Stimulated activated CD4-positive, alpha-beta T cell treated with anti-CD3 and anti-CD28 coated beads, Interleukin-2, amount 100 ng/mL, for 24 hours (primary cell): ENCODE measurements around the gene COL23A1.

Source experiments
- DNase-seq, 2 donors: peaks; one replicate each; pipeline ENCODE4 v3.0.0-alpha.2; 2020

Gene COL23A1

DNA sequence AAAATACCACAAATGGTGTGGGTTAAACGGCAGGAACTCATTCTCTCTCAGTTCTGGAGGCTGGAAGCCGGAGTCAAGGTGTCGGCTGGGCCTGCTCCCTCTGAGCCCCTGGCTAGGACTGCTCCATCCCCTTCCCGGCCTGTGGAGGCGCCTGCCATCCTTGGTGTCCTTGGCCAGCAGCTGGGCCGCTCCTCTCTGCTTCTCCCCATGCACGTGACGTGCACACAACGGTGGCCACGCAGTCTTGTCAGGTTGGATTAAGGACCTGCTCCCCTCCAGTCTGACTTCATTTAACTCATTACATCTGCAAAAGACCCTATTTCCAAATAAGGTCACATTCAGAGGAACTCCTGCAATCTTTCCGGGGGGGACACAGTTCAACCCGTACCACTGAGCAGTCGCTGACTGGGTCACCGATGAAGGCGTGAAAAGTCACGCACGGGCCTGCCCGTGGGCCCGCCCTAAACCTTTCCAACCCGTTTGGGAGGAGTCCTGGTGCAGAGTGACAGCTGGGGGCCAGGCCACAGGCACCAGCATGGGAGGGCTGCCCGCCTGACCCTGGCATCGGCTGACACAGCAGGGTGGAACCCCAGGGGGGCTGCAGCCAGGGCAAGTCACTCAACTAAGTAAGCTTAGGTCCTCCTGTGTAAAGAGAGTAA, 135.2 kb downstream of the COL23A1 start:
- no peak for DNase-seq

DNA sequence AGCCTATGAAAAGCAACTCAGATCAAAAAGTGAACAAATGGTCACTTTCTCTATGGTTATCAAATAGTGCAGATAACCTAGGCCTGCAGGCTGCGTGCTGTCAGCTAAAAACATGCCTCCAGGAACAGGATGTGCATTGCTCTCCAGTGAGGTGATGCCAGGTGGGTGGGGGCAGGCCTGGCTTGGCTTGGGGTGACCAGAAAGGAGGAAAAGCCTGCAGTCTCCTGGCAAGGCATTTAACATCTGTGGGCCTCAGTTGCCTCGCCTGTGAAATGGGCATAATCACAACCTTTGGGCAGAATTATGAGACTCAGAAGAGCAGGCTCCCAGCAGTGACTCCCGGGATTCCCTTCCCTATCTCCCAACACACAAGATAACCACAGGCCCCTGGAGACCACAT, 135.9 kb downstream of the COL23A1 start:
- no peak for DNase-seq

DNA sequence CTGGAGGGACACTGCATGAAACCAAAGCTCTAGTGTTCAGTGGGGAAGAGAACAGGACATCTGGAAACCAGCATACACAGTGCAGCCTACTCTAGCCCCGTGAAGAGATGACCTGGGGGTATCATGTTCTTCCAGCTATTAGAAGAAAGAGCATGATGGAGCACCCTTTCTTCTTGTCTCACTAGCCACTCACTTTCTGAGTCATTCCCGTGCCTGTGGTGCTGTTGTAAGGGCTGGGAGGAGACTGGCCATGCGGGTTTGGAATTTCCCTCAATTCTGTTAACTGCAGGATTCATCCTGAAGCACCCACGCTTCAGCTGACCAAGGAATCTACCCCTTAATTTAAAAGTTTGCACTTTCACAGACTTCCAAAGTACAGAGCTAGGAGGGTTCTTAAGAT, 137.0 kb downstream of the COL23A1 start:
- DNase-seq: no peak

DNA sequence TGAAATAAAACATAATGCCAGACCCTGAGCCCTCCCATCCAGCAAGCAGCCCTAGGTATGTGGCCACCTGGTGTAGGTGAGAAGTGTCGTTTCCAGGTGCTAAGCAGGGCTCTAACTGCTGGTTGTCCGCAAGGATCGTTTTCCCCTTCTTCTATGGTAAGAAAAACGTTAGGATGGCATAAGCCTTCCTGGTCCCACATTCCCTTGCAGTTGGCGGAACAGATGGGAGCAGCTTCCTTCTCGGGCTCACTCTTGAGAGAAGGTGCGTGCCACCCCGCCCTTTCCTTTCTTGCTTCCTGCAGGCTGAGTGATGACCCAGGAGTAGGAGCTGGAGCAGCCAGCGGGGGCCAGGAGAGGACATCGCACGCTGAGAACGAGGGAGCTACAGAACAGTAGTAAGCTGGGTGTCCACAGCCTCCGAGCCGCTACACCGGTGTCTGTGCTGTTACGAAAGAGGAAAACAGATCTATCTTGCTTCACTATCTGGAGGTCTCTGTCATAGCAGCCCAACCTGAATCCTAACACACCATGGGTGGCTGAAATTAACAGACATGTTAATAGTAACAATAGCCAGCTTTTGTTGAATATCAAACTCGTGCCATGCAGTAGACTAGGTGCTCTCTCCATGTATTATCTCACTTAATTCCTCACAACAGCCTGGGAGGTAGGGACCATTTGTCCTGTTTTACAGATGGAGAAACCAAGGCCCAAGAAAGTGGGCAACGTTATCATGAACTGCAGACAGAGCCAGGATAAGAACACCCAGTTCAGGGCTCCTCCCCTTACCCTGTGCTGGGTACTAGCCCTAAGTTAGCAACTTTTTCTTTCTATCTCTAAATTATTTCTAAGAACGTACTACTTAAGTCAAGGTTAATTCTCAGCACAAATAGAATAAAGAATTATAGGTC, 139.8 kb downstream of the COL23A1 start:
- DNase-seq: no peak

DNA sequence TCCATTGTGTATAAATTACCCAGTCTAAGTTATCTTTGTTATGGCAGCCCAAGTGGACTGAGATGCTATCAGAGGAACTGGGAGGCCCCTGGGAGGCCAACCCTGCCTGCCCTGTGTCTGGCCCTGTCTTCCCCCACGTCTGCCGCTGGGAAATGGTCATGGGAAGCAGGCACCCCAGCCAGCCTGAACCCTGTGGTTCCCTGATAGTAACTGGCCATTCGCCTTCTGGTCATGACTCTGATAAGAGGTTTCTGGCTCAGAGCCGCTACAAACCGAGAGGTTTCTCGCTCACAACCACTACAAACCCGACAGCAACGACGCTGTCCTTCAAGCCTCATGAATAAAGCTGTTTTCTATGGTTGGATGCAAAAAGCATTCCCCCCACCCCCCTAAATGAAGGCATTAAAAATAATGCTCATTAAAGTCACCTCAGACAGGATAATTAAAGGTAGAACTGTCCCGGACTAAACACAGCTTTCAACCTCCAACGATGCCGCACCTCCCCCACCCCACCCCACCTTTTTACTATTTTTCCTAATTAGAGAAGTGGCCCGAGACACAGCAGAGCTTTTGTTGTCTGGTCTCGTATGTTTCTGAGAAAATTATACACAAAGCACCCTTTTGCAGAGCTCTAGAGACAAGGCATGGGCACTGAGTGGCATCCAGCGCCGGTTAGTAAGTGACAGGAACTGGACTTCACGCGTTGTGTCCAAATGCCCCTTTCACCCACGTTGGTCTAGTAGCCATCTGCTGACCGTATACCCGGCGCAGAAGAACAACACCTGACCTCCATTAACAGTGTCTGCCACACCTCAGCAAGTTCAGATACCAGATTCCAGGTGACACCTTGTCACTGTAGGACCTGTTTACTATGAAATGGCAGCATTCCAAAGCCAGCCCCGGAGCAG, 140.8 kb downstream of the COL23A1 start:
- DNase-seq: no peak

DNA sequence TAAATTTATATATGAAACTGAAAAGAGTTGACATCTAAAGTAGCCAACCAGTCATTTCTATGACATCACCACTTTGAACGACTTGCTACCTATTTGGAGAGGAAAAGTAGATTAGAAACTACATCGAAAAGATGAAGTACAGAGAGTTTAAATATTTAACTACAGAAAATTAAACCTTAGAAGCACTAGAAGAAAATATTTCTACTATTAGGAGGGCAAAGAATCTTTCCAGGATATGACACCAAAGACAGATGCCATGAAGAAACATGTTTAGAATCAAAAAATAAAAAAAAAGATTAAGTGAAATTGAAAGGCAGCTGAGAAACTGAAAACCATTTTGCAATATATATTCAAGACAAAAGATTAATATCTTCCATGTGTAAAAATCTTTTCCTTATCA, 144.7 kb downstream of the COL23A1 start:
- DNase-seq: no peak

DNA sequence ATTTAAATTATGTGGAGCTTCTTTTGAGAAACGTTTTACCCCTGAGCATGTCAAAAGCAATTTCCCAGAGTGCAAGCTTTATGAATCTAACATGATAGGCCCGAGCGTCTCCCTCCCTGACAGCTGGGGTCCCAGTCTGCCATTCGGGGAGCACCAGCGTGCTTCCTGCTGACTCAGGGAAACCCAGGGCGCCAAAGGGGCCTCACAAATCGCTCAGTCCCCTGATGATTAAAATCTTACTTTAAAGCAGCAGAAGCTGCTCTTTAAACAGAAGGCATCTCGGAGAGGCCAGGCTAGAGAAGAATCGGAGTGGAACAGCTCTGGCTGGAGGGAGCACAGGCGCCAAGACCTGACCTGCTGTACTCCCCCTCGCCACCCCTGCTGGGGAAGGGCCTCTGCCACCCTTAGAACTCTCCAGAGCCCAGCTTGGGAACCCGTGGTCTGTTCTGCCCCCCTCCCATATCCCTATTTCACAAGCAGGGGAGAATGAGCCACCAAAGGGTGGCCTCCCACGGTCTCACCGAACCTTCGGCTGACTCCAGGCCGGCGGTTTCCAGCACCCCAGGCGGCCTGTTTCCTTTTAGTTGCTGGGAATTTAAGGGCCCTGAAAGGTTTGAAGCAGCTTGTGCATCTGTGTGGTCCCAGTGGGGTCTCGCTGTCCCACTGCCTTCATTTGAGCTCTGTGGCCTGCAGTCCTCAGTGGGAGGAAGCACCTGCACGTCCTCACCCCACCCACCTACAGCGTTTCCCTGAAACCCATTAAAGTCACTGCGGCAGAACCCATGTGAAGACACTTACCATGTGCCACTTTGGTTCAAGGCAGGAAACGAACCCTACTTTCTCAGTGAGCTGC, 147.6 kb downstream of the COL23A1 start:
- no peak for DNase-seq

DNA sequence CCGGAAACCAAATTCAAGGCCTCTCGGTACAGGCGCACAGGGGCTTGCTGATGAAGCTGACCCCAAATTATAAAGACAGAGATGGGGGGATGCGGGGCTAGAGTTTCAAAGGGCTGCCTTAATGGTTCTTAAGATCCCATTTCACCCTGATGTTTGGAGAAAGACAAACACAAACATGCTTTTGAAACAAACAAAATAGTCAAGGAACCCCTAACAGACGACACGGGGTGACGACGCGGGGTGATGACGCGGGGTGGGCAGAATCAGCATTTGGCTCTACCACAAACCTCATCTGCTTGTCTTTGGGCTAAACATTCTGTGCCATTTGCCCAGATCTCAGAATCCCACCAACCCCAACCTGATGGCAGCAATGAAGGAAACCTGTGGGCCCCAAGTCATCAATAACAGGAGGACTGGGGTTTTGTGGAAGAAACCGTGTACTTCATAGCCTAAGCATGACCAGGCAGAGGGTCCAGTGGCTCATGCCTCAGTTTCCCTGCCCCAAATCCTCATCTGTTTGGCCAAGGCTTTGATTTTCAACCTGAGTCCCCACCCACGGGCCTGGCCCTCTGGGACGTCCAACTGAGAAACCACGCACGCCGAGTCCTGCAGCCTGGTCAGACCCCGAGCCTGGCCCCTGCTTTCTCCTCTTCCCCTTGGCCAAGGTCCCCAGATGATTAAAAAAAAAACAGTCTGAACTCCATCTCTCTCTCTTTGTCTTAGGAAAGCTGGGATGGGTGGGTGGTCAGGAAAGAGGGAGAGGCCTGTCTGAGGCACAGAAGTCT, 148.5 kb downstream of the COL23A1 start:
- no peak for DNase-seq

DNA sequence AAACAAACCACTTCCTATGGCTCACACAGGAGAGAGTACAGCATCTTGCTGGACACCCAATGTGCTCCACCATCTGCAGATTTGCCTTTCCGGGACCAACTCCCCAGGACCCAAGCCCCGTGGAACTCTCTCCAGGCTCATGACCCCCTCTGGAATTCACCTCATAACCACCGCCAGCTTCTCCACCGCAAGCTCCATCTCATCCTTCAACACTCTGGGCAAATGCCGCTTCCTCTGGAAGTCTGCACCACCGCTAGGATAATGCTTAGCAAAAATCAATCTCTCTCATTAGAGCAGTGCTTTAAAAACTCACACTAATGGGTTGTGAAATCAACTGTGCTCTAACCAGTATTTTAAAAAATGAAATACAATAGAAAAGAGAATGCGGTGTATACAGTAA, 150.0 kb downstream of the COL23A1 start:
- no peak for DNase-seq

DNA sequence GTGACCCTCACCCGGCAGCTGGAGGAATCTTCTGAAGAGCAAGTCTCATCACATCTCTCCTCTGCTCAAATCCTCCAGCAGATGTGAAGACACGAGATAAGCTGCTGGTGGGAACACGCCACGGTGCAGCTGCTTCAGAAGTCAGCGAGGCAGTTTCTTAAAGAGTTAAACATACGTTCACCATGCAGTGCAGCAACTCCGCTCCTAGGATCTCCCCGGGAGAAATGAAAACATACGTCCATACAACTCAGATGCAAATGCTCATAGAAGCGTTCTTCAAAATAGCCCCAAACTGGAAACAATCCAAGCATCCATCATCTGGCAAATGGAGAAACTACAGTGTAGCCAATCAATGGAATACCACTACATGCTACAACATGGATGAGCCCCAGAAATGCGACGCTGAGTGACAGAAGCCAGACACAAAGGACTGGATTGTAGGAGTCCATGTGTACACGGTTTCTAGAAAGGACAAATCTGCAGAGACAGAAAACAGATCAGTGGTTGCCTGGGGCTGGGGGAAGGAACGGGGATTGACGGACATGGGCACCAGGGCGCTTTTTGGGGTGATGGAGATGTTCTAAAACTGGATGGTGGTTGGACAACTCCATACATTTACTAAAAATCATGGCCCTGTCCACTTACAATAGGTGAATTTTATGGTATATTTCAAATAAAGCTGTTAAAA, 150.6 kb downstream of the COL23A1 start:
- no peak for DNase-seq

DNA sequence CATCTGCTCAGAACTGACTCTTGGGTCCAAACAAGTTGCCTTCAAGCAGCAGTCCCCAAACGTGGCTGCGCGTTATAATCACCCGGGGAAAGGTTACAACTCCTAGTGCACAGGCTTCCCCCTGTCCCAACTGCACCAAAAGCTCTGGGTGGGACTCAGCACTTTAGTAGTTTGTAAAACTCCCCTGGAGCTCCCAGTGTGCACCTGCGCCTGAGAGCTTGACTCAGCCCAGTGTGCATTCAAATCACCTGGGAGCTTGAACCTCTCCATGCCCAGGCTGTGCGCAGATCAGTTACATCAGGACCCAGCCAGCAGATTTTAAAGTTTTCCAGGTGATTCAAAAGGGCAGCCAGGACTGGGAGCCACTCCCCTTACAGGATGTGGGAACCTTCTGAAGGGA, 151.4 kb downstream of the COL23A1 start:
- no peak for DNase-seq

DNA sequence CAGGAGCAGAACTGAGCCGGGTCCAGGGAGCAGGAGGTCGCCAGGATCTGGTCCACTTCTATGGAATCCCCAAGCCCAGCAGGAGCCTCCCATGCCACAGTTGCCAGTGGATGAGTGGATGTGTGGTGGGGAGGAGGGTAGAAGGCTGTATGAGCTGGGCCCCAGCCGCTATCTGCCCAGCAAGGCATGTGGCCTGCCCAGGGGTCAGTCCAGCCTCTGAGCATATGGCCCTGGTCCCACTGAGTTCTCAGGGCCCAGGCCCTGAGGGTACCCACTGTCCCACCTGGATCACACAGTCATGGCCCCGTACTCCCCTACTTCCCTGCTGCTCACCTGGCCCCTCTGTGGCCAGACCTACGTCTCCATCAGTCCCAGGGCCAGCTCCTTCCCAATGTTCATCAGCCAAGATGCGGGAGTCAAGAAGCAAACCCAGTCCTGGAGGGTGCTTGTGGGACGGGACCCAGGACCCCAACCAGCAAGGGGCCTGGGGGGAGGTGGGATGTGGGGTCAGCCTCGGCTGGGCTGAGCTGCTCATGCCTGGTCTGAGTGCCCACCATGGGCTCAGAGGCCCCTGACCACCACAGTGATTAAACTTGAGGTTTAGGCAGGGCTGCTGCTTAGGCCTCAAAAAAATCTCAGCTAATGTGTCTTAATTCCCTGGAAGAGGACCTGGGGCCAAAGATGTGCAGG, 152.7 kb downstream of the COL23A1 start:
- no peak for DNase-seq

DNA sequence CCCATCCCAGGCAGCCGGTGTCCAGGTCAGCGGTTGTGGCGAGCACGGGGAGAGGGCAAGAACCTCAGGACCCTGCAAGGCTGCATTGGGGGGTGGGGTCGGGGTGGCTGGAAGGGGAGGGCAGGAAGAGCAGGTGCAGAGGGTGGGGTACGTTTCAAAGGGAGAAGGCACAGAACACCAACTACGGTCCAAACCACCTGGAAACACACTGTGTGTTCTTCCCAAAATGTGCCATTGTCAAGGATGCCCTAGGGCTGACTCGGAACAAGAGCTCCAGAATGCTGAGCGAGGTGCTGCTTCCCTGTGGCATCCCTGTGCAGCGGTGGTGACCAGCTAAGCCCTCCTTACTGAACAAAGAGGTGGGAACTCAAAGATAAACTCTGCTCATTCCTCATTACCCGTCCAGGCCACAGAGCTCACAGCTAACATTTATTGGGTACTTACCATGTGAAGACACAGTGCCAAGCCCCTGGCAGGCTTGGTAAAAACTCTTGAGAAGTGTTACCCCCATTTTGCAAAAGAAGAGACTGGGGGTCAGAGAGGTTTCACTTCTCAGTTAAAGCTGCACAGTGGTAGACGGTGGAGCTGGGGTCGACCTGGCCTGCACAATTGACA, 153.8 kb downstream of the COL23A1 start:
- DNase-seq: no peak

DNA sequence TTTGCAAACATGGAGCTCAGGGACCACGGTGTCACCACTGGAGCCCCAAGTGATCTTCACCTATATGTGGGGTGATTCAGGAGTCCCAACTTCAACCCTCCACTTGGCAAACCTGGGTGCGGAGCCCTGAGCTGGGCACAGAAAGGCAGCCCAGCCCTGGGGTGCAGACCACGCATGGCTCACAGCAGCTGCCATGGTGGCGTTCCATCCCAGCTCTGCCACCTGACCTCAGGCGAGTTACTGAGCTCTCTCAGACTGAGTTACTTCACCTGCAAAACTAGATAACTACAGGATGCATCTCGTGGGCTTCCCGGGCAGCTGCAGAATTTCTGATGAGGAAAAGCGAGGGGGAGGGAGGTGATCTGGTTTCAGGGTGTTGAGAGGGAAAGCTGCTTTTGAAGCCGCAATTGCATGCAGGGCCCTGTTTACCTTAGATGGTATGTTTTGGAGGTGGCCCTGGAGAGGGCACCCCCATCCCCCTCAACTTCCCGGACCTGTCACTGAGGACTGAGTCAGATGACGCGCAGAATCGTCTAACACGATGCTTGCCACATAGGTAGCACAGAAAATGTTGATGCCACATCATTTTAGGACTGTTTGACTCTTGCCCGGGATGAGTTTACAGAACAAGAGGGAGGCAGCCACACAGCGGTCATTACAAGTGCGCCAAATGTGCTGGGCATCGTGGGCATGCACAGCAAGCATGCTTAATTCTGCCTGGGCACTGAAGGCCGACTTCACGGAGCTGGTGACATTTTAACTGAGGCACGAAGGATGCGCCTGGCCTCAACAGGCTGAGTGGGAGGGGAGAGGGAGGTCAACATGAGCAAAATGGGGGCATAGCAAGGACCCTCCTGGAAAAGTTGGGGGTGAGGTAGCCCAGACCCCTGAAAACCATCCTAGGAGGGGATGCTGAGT, 154.6 kb downstream of the COL23A1 start:
- DNase-seq: peak in 1 of 2 donors; percentile 6

DNA sequence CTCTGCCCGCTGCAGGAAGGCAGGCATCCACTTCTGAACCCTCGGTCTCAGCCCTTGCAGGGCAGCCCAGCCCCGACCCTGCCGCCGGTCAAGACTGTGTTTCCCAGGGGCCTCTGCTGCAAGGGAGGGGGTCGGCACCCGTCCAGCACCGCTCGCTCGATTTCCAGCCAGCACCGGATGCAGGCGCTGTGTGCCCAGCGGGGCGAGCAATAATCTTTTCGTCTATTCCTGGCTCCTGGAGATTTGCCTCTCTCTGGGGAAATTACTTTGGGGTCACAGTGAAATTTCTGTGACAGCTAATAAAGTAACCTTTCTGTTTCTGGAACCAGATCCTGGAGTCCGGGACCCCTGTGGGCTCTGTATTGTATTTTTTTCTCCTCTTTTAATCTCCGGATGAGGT, 155.3 kb downstream of the COL23A1 start:
- no peak for DNase-seq

DNA sequence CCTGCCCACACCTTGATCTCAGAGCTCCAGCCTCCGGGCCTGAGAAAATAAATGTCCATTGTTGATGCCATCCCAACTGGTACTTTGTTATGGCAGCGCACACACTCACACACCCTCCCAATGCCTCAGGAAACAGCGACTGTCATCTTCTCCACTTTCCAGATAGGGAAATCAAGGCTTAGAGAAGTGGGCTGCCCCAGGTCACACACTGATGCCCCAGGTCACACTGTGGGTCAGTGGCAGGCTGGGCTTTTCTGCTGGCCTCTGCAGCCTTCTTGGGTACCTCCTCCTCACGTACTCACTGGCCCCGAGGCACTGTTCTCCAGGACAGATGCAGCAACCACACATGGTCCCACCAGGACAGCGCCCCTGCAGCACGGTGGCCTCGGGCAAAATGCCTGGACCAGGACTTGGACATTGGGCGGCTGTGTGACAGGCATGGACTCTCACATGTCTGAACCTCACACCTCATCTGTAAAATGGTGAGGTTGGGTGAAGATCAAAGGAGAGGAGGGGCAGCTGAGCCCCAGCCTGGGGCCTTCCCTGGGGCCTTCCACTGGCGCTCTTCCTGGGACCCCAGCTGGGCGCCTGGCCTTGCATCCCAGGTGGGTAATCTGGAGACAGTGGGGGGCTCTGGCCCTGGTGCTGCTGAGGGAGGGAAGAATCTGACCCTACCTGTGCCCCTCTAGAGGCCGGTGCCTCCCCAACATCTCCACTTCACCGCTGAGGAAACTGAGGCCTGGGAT, 156.0 kb downstream of the COL23A1 start:
- peak in 1 of 2 donors; percentile 7 for DNase-seq

DNA sequence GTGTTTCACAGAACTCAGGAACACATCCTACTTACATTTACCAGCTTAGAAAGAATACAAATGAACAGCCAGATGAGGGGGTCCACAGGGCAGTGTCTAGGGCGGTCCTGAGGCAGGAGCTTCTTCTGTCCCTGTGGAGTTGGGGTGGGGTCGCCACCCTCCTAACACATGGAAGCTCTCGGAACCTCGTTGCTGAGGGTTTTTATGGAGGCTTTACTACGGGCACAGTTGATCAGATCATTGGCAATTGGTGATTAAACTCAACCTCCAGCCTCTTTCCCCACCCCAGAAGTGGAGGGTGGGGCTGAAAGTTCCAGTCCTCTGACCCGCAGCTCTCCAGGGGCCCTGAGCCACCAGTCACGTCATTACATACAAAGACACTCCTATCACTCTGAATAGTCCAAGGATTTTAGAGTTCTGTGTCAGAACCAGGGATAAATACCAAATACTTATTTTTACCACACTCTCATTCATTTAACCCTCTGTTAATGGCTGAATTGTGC, 156.9 kb downstream of the COL23A1 start:
- no peak for DNase-seq
